ENCODE measurements around the gene SEMA4D.
"Not testable (repeated sequence)": the region's sequence is repeated elsewhere in the genome, so short reads cannot be mapped to it uniquely, and the experiment has no call there.

Gene SEMA4D

DNA sequence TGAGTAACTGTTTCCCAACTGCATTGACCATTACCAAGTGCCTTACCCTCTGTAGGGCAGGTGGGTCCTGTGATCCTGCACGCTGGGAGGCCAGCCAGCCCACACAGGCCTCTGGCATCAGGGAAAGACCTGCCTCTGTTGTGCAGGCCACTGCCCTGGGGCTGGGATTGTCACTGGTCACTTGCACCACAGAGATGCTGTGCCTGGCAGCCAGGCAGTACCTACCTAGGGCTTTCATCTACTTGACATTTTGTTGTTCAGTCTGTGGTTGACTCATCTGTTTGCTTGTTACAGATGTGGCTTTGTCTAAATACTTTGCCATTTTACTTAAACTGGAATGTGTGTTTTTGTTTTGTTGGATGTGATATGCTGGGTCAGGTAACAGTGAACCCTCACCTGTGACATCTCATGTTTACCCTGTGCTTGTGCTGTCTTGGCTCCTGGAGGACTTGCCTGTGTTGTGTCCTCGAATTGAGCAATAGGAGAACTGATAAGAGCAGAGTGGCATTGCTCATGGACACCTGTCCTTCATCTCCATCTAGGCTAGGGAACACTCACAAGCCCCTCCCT is 146.8 kb downstream of the SEMA4D start:
- no peak for DNase-seq (ENCODE audit: low spot score)
- in situ Hi-C loops (cut with MboI; ENCODE audit: low sequenced_read_pairs, unreplicated experiment), result no loop called here
- TF ChIP-seq, protein P1, sequence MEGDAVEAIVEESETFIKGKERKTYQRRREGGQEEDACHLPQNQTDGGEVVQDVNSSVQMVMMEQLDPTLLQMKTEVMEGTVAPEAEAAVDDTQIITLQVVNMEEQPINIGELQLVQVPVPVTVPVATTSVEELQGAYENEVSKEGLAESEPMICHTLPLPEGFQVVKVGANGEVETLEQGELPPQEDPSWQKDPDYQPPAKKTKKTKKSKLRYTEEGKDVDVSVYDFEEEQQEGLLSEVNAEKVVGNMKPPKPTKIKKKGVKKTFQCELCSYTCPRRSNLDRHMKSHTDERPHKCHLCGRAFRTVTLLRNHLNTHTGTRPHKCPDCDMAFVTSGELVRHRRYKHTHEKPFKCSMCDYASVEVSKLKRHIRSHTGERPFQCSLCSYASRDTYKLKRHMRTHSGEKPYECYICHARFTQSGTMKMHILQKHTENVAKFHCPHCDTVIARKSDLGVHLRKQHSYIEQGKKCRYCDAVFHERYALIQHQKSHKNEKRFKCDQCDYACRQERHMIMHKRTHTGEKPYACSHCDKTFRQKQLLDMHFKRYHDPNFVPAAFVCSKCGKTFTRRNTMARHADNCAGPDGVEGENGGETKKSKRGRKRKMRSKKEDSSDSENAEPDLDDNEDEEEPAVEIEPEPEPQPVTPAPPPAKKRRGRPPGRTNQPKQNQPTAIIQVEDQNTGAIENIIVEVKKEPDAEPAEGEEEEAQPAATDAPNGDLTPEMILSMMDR (IDR thresholded peaks at IDR 0.05; ENCODE audit: borderline replicate concordance, control extremely low read depth, extremely low read depth, insufficient read depth, missing control alignments), result no peak

DNA sequence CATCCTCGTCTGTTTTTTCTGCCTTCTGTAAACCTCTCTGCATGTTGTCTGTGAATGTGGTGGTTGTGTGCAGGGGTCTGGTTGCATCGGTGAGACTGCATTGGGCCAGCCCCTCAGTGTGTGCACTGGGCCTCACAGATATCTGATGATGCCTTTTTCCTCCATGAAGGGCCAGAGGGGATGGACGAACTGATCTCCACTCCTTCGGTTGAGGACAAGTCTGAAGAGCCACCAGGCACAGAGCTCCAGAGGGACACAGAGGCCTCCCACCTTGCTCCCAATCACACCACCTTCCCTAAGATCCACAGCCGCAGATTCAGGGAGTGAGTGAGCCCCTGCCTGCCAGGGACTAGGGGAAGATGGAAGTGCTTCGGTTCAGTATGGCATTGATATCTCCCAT is 148.3 kb downstream of the SEMA4D start:
- TF ChIP-seq, protein P1 (IDR thresholded peaks at IDR 0.05; ENCODE audit: borderline replicate concordance, control extremely low read depth, extremely low read depth, insufficient read depth, missing control alignments), result no peak
- DNase-seq (ENCODE audit: low spot score), result no peak
- in situ Hi-C loops (cut with MboI; ENCODE audit: low sequenced_read_pairs, unreplicated experiment), result no loop called here

DNA sequence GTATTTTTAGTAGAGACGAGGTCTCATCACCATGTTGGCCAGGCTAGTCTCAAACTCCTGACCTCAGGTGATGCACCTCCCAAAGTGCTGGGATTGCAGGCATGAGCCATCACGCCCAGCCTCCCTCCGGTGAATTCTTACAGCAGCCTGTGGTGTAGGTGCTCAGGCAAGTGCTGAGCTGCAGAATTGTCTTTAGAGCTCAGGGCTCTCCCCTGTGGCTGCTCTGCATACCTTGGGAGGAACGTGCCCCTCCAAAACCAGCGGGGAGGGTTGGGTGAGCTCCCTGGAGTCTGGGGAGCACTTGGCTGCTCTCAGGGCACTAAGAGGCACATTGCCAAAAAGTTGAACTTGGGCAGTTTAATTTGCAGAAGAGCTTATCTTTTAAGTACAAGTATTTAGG is 150.3 kb downstream of the SEMA4D start:
- DNase-seq (ENCODE audit: low spot score), result no peak
- in situ Hi-C loops (cut with MboI; ENCODE audit: low sequenced_read_pairs, unreplicated experiment), result no loop called here
- TF ChIP-seq, protein P1 (IDR thresholded peaks at IDR 0.05; ENCODE audit: borderline replicate concordance, control extremely low read depth, extremely low read depth, insufficient read depth, missing control alignments), result no peak

DNA sequence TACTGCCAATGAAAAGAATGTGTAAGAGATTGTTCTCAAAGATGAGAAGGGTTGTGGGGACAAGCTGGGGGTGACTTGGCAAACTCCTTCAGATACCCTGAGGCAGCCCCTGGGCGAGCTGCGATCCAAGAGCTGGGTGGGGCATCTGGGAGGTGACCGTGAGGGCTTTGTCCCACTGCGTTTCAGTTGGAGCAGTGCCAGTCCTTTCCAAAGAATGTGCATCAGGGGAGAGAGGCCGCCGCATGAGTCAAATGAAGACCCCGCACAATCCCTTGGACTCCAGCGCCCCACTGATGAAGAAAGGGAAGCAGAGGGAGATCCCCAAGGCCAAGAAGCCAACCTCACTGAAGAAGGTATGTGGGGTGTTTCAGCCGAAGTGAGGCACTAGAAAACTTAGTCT is 151.2 kb downstream of the SEMA4D start:
- in situ Hi-C loops (cut with MboI; ENCODE audit: low sequenced_read_pairs, unreplicated experiment), result no loop called here
- TF ChIP-seq, protein P1 (IDR thresholded peaks at IDR 0.05; ENCODE audit: borderline replicate concordance, control extremely low read depth, extremely low read depth, insufficient read depth, missing control alignments), result no peak
- no peak for DNase-seq (ENCODE audit: low spot score)

DNA sequence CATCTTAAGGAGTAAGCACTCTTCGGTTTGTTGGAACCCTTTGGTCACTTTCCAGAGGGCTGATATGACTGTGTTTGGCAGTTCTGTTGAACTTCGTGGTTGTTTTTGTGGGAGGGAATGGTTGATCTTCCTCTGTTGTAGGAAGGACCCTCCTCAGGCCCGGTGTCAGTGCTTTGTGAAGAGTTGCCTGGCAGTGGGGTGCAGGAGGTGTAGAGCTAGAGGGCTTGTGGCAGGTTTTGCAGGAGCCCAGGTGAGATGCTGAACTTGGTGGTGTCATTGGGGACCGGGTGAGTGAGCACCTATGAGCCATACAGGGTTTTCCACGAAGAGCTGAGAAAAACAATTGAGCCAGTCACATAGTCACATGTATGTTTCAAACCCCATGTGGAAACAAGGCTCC is 152.4 kb downstream of the SEMA4D start:
- no peak for DNase-seq (ENCODE audit: low spot score)
- in situ Hi-C loops (cut with MboI; ENCODE audit: low sequenced_read_pairs, unreplicated experiment), result no loop called here
- TF ChIP-seq, protein P1 (IDR thresholded peaks at IDR 0.05; ENCODE audit: borderline replicate concordance, control extremely low read depth, extremely low read depth, insufficient read depth, missing control alignments), result no peak

DNA sequence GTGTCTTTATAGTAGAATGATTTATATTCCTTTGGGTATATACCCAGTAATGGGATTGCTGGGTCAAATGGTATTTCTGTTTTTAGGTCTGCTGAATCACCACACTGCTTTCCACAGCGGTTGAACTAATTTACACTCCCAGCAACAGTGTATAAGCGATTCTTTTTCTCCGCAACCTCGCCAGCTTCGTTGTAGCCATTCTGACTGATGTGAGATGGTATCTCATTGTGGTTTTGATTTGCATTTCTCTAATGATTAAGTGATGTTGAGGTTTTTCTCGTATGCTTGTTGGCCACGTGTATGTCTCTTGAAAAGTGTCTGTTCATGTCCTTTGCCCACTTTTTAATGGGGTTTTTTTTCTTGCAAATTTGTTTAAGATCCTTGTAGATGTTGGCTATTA is 154.1 kb downstream of the SEMA4D start:
- DNase-seq (ENCODE audit: low spot score); in situ Hi-C loops (cut with MboI; ENCODE audit: low sequenced_read_pairs, unreplicated experiment): not testable (repeated sequence)

DNA sequence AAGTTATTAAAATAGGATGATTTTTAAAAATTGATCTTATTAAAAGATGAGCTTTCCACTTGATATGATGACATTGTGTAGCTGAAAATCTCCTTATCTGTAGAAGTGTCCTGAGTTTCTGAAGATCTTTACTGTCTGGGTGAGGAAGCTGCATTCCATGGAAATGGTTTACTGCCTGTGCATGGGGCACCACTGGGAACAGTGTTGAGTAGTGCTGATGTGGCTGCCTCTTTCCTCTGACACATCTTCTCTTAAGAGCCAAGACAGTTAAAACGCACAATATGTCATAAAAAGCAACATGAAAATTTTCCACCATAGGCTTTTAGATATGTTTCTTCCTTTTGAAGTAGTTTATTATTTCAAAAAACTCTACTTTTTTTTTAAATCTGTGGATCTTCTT is 155.0 kb downstream of the SEMA4D start:
- DNase-seq (ENCODE audit: low spot score), result no peak
- TF ChIP-seq, protein P1 (IDR thresholded peaks at IDR 0.05; ENCODE audit: borderline replicate concordance, control extremely low read depth, extremely low read depth, insufficient read depth, missing control alignments), result no peak
- in situ Hi-C loops (cut with MboI; ENCODE audit: low sequenced_read_pairs, unreplicated experiment), result no loop called here
